ENCODE results near the gene COA1.

The COA1 gene

DNA sequence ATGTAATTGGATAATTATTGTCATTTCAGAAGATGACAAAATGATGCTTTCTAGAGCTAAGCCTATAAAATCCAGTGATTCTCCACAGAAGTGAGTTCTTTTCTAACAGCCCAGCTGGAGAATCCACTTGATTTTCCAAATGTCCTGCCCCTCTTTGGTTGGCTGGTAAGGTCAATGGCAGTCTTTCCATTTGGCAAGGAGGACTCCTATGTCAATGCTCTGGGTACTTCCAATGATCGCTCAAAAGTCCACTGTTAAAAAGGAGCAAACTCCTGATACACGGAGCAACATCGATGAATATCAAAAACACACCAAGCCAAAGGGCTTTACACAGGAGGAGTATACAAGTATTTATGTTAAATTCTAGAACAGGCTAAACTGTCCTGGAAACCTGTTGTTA, 88.6 kb downstream of the COA1 start:
- Histone ChIP-seq H3K27me3 (ENCODE audit: insufficient read depth, poor library complexity, severe bottlenecking) (no peaks in the 10 kb centered on the region), H3K4me3 (replicated peaks; ENCODE audit: insufficient read depth, low read length) (no peak overlapping the region), H3K27ac (replicated peaks) (no peak overlapping the region)
- DNase-seq (ENCODE audit: low read depth in 1 of 2, low spot score in 1 of 2): no peak
- TF ChIP-seq, protein P1, sequence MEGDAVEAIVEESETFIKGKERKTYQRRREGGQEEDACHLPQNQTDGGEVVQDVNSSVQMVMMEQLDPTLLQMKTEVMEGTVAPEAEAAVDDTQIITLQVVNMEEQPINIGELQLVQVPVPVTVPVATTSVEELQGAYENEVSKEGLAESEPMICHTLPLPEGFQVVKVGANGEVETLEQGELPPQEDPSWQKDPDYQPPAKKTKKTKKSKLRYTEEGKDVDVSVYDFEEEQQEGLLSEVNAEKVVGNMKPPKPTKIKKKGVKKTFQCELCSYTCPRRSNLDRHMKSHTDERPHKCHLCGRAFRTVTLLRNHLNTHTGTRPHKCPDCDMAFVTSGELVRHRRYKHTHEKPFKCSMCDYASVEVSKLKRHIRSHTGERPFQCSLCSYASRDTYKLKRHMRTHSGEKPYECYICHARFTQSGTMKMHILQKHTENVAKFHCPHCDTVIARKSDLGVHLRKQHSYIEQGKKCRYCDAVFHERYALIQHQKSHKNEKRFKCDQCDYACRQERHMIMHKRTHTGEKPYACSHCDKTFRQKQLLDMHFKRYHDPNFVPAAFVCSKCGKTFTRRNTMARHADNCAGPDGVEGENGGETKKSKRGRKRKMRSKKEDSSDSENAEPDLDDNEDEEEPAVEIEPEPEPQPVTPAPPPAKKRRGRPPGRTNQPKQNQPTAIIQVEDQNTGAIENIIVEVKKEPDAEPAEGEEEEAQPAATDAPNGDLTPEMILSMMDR (IDR thresholded peaks at IDR 0.05; ENCODE audit: insufficient read depth, low read length): no peak
- TF ChIP-seq GABPA (IDR thresholded peaks at IDR 0.05; ENCODE audit: low read depth): no peak
- no peak for TF ChIP-seq REST (IDR thresholded peaks at IDR 0.05; ENCODE audit: insufficient replicate concordance, low read depth)
- no peak for TF ChIP-seq SPI1 (IDR thresholded peaks at IDR 0.05; ENCODE audit: borderline replicate concordance, low read depth)
- TF ChIP-seq POLR2AphosphoS5 (IDR thresholded peaks at IDR 0.05; ENCODE audit: low read depth): no peak

DNA sequence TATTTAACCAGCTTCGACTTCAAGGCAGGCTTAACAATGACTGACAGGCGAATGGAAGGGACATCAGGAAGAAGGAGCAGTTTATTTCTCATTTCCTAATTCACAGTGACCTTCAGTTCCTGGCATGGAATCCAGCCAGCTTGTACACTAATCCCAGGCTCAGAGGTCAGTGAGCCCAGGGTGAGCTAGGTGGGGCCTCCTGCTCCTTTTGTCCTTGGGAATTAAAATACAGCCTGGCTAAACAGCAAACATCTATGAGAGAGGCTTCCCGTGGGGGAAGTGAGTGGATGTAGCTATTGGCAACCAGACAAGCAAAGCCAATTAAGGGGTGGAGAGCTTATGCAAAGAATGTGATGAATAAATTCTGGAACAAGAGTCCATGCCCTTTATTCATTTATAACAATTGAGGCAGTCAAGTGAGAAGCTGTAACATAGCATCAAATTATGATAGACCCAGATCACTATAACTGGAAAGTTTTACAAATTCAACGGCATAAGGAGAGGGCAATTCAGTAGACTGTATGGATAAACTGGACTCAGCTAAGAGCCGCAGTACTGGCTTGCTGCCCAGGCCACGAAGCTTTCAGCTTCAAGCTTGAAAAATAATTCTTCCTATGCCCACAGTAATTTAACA, 89.3 kb downstream of the COA1 start:
- no peak overlapping the region for H3K27ac ChIP-seq (replicated peaks)
- DNase-seq (ENCODE audit: low read depth in 1 of 2, low spot score in 1 of 2): no peak
- no peak overlapping the region for H3K4me3 ChIP-seq (replicated peaks; ENCODE audit: insufficient read depth, low read length)
- no peaks in the 10 kb centered on the region for H3K27me3 ChIP-seq (ENCODE audit: insufficient read depth, poor library complexity, severe bottlenecking)
- TF ChIP-seq, protein P1 (IDR thresholded peaks at IDR 0.05; ENCODE audit: insufficient read depth, low read length): no peak
- TF ChIP-seq GABPA (IDR thresholded peaks at IDR 0.05; ENCODE audit: low read depth) (no peak), SPI1 (IDR thresholded peaks at IDR 0.05; ENCODE audit: borderline replicate concordance, low read depth) (no peak), REST (IDR thresholded peaks at IDR 0.05; ENCODE audit: insufficient replicate concordance, low read depth) (no peak), POLR2AphosphoS5 (IDR thresholded peaks at IDR 0.05; ENCODE audit: low read depth) (no peak)

DNA sequence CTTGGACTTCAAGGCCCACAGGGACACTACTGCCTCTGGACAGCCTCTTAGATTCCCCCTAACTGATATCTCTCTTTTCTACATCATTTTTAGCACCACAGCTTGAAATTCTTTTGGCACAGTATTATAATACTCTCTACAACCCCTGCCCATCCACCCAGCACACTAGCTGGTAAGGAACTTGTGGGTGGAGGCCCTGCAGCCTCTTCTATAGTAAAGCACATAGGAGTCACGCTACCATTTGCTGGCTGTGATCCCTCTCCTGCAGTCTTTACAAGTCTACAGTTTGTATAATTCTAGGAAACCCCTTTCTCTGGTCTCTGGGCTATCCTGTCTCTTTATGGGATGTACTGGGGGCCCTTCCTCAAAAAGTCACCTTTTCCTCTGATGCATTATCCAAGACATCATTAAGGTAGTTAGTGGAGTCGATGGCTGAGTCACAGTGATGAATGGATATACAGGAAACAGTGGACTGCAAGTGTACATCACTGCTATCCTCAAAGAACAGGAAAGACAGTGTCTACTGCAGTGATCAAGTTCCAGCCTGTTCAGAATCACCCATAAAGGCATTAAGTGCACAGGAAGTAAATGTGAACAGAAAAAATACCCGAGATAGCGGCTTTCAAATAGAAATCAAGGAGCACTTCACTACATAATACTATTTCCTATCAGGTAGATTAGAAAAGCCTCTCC, 92.1 kb downstream of the COA1 start:
- DNase-seq (ENCODE audit: low read depth in 1 of 2, low spot score in 1 of 2): no peak
- no peak overlapping the region for H3K27ac ChIP-seq (replicated peaks)
- TF ChIP-seq, protein P1 (IDR thresholded peaks at IDR 0.05; ENCODE audit: insufficient read depth, low read length): no peak
- no peak for TF ChIP-seq POLR2AphosphoS5 (IDR thresholded peaks at IDR 0.05; ENCODE audit: low read depth)
- TF ChIP-seq GABPA (IDR thresholded peaks at IDR 0.05; ENCODE audit: low read depth): no peak
- TF ChIP-seq SPI1 (IDR thresholded peaks at IDR 0.05; ENCODE audit: borderline replicate concordance, low read depth): no peak
- TF ChIP-seq REST (IDR thresholded peaks at IDR 0.05; ENCODE audit: insufficient replicate concordance, low read depth): no peak
- no peak overlapping the region for H3K4me3 ChIP-seq (replicated peaks; ENCODE audit: insufficient read depth, low read length)
- no peaks in the 10 kb centered on the region for H3K27me3 ChIP-seq (ENCODE audit: insufficient read depth, poor library complexity, severe bottlenecking)
